HG02642 (cell line): ENCODE results near the gene GSTM3.
A peak's percentile ranks its signal among the peaks of the same experiment; 100 is the strongest.
"Not testable (repeated sequence)": the region's sequence is repeated elsewhere in the genome, so short reads cannot be mapped to it uniquely, and the experiment has no call there.

Source experiments
- ATAC-seq: cut with Tn5 transposase; IDR thresholded peaks from one replicate; pipeline ENCODE4 v1.9.1; 2021; ENCODE audit warnings: mild to moderate bottlenecking; ENCODE audit not compliant: unreplicated experiment, poor library complexity

Gene GSTM3

DNA sequence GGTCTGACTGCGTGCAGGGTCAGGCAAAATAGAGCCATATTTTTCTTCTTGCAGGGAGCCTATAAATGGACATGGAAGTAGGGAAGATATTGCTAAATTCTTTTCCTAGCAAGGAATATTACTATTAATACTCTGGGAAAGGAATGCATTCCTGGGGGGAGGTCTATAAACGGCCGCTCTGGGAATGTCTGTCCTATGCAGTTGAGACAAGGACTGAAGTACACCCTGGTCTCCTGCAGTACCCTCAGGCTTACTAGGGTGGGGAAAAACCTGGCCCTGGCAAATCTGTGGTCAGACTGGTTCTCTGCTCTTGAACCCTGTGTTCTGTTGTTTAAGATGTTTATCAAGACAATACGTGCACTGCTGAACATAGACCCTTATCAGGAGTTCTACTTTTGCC, 31.9 kb downstream of the GSTM3 start:
- not testable (repeated sequence) for ATAC-seq

DNA sequence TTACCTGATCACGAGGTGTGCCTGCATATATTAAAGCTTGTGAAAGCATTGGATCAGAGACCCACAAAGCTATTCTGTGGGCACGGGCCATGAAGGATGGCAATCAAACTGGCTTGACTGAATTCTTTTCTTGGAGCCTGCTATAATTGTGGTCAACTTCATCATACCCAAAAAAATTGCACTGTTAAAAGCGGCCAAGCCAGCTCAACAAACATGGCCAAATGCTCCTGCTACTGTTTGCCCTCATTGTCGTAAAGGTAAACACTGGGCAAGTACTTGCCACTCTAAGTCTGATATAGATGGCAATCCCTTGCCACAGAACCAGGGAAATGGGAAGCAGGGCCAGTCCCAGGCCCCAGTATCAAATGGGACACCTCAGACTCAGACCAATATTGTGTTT, 35.4 kb downstream of the GSTM3 start:
- ATAC-seq, result no peak

DNA sequence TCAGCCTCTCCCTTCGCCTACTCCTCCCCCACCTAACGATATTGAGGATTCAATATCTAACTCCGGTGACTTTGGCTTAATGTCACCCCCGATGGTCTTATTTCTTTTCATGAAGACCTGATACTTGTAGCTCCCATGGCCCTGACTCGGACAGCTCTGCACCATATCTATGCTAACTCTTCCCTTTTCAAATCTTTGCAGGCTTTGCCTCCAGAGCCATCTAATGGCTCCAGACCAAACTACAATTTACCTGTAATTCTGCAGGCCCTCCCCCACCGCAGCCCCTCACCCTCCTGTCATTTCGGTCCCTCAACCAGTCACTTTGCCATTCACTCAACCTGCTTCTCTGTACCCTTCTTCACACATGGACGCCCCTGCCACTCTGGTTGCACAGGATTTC, 36.7 kb downstream of the GSTM3 start:
- no peak for ATAC-seq

DNA sequence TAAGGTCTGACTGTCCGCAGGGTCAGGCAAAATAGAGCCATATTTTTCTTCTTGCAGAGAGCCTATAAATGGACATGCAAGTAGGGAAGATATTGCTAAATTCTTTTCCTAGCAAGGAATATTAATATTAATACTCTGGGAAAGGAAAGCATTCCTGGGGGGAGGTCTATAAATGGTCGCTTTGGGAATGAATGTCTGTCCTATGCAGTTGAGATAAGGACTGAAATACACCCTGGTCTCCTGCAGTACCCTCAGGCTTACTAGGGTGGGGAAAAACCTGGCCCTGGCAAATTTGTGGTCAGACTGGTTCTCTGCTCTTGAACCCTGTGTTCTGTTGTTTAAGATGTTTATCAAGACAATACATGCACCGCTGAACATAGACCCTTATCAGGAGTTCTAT, 37.9 kb downstream of the GSTM3 start:
- ATAC-seq, result not testable (repeated sequence)

DNA sequence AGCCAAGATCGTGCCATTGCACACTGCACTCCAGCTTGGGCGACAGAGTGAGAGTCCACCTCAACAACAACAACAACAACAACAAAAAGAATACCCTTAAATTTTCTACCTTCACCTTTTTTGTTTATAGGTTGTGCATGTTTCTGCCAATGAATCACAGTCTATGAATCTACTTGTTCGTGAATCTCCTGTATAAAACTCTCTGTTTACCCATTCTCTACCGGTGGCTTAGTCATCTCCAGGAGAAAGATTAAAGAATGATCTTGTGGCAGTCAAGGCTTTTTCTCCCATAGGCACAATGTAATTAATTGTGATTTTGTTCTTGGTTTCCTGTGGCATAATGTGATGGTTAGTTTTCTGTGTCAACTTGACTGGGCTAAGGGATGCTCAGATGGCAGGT, 43.0 kb downstream of the GSTM3 start:
- ATAC-seq, result not testable (repeated sequence)

DNA sequence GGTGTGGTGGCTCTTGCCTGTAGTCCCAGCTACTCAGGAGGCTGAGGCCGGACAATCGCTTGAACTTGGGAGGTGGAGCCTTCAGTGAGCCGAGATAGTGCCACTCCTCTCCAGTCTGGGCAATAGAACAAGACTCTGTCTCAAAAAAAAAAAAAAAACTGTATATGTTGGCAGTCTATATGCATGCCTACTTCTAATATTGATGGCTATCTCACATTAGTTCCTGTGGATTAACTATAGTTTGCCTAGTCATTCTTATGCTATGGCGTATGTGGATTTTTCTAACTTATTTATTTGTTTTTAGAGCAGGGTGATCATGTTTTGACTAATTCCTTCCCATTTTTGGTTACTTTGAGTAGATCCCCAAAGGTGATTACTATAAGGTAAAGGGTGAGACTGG, 43.8 kb downstream of the GSTM3 start:
- ATAC-seq, result no peak

DNA sequence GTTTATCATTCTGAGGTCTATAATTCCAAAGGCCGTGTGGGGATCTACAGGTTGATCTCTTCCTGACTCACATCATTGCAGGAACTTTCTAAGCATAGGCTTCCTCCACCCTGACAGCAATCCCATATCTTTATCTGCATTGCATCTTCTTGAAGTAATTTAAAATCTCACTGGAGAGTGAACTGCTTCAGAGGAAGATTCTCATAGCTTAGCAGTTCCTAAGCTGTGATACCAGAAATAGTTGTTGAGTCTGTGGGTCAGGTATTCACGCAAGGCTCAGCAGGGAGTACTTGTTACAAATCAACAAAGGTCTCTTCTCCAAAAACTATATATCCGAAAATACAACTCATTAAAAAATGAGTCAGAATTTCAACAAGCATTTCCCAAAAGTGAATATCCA, 45.7 kb downstream of the GSTM3 start:
- ATAC-seq, result not testable (repeated sequence)

DNA sequence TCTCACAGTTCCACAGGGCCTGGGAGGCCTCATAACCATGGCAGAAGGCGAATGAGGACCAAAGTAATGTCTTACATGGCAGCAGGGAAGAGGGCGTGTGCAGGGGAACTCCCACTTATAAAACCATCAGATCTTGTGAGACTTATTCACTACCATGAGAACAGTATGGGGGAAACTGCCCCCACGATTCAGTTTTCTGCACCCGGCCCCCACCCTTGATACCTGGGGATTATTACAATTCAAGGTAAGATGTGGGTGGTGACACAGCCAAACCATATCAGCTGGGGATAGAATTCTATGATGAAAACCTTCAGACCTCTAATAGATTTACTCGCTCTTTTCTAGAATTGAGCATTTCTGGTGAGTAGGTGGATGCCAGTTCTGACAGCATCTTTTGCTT, 46.4 kb downstream of the GSTM3 start:
- not testable (repeated sequence) for ATAC-seq

DNA sequence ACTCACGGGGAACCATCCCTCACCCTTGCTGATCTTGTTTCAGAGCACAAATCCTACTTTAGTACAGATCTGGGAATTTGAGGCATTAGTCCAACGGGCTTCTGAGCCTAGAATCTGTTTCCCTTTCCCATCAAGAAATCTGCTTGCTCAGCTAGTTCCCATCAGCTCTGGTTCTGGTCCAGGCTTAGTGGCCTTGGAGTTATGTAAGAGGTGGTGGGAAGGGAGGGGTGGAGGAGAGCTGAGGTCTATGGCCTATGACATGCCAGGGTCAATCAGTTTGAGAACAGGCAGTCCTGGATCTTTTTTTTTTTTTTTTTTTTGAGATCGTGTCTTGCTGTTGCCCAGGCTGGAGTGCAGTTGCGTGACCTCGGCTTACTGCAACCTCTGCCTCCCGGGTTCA, 49.1 kb downstream of the GSTM3 start:
- ATAC-seq, result no peak

DNA sequence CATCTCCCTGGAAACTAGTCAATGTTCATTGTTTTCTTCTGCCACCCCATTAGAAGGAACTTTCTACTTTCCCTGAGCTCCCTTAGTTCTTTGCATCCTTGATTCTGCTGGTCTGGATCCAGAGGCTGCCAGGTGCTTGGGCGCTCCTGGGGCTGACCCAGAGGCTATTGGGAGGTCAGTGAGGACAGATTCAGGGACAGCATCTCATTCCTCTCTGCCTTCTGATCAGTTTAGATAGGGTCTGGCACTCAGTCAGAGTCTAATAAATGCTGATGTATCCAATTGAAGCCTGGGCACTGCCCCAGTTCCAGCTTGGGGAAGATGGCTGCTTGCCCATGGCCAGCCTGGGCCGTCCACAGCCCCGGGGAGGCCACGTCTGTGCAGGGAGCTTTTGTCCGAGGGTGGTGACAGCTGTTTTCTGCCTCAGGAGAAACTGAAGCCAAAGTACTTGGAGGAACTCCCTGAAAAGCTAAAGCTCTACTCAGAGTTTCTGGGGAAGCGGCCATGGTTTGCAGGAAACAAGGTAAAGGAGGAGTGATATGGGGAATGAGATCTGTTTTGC, 50.9 kb downstream of the GSTM3 start:
- ATAC-seq, result no peak

DNA sequence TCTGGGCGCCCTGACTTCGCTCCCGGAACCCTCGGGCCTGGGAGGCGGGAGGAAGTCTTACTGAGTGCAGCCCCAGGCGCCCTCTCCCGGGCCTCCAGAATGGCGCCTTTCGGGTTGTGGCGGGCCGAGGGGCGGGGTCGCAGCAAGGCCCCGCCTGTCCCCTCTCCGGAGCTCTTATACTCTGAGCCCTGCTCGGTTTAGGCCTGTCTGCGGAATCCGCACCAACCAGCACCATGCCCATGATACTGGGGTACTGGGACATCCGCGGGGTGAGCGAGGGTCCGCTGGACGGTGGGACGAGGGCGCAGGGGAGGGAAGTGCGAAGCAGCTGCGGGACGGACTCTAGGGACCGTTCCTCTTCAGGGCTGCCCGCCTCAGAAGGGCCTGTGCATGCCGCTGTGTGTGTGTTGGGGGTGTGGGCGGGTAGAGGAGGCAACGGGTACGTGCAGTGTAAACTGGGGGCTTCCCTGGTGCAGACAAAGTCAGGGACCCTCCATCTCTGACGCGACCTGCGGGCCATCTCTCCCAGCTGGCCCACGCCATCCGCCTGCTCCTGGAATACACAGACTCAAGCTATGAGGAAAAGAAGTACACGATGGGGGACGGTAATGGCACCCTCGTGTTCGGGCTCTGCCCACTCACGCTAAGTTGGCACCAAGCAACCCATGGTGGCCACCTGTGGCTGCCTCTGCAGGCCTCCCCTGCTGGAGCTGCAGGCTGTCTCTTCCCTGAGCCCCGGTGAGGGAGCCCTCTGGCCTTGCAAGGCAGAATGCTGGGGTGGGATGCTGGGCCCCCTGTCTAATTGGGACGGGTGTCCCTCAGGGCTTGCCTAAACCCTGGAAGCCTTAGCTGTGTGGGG, 53.0 kb downstream of the GSTM3 start, which contains the start of gene GSTM1:
Gene GSTM1, plus strand, starts transcription at position 177 of the 859 bp plus-strand sequence. Its CDS starts 57 bp downstream, at position 234.
- peak; percentile 98 for ATAC-seq

DNA sequence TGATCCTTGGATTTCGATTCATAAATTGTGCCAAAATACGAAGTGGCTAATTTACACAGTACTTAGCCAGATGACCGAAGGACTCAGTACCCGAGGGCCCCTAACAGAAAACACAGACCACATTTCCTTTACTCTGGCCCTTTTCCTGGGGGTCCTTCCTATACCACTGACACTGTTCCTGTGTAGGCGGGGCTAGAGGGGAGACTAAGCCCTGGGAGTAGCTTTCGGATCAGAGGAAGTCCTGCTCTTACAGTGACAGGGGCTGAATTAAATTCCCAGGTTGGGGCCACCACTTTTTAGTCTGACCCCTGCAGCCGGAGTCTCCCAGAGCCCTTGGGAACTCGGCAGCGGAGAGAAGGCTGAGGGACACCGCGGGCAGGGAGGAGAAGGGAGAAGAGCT, 53.7 kb downstream of the GSTM3 start:
- peak; percentile 2 for ATAC-seq

DNA sequence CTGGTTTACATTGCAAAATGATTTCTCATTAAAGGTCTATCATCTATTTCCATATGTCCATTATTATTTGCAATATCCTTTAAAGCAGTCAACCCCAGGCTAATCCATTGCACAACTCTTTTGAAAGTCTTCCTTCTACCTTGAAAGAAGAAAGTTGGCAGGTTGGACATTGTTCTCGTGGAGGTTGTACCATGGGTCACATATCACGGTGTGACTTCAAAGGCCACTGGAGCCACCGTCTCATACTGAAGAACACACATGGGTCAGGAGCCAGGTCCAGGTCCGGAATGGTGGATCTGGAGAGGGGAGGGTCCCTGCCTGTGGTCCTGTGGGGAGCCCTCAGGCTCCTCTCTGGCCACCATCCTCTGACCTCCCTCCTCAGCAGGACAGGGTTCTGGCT, 54.9 kb downstream of the GSTM3 start:
- ATAC-seq, result not testable (repeated sequence)

DNA sequence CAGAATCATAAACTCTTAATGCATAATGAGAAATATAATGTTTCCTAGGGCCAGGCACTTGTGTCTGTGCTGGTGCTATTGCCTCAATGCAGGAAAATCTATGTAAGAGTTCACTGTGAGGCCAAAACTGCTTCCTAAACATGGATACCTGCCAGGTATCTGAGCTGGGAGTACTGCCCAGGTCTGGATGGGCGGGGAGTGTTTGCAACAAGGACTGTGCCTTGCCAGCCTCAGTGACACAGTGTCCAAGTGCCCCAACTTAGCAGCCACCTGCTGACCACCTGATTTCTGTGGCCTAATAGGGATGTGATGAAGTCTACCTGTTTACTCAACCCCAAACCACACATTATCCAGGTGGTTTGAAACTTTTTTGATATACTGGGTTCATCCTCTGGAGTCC, 55.4 kb downstream of the GSTM3 start:
- not testable (repeated sequence) for ATAC-seq

DNA sequence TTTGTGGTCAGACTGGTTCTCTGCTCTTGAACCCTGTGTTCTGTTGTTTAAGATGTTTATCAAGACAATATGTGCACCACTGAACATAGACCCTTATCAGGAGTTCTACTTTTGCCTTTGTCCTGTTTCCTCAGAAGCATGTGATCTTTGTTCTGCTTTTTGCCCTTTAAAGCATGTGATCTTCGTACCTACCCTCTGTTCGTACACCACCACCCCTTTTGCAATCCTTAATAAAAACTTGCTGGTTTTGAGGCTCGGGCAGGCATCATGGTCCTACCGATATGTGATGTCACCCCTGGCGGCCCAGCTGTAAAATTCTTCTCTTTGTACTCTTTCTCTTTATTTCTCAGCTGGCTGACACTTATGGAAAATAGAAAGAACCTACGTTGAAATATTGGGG, 56.1 kb downstream of the GSTM3 start:
- not testable (repeated sequence) for ATAC-seq
